Right lobe of liver (tissue), 6 donors: ENCODE measurements around the gene COQ7. TPM values are rescaled to one million over a fixed set of nuclear protein-coding genes. Genes with fewer than 3 reads are reported as not detected.

ENCODE experiments used
- ATAC-seq, 4 donors: fragments of 200-7000 bp; cut with Tn5 transposase; one replicate each; pipeline ENCODE4 v1.9.1; 2020; ENCODE audit warnings: mild to moderate bottlenecking in 4 of 4, moderate library complexity in 4 of 4
- DNase-seq, 3 donors: peaks; one replicate each; pipeline ENCODE4 v3.0.0-alpha.2; 2020
- H3K27ac ChIP-seq, 3 donors: fragments of 200-600 bp; one replicate each; pipeline ENCODE4 v1.8.0; 2022
- H3K27me3 ChIP-seq, 2 donors: fragments of 200-600 bp; one replicate each; pipeline ENCODE4 v1.8.0; 2022
- H3K36me3 ChIP-seq, 4 donors: fragments of 200-600 bp; sonication (generic) in 1 of 4; one replicate each; pipeline versions ENCODE4 v1.5.1 to v1.8.0; 2017 to 2022; ENCODE audit warnings: control low read depth in 1 of 4
- H3K4me1 ChIP-seq, 4 donors: fragments of 200-600 bp; sonication (generic) in 1 of 4; one replicate each; pipeline versions ENCODE4 v1.5.1 to v1.8.0; 2017 to 2022; ENCODE audit warnings: control low read depth in 1 of 4
- H3K4me3 ChIP-seq, 3 donors: fragments of 200-600 bp; one replicate each; pipeline ENCODE4 v1.8.0; 2022
- H3K9me3 ChIP-seq, 4 donors: fragments of 200-600 bp; sonication (generic) in 1 of 4; one replicate each; pipeline versions ENCODE4 v1.5.1 to v1.8.0; 2017 to 2022; ENCODE audit warnings: control low read depth in 1 of 4
- POLR2A ChIP-seq: fragments of 450-650 bp; IDR thresholded peaks from one replicate; pipeline ENCODE4 v1.6.1; 2017; ENCODE audit warnings: antibody characterized with exemption, mild to moderate bottlenecking
- WGBS: methylation state at CpG from one replicate; pipeline ENCODE4 v1.1.6; 2018; ENCODE audit warnings: low coverage, low lambda C conversion rate; ENCODE audit not compliant: insufficient coverage; ENCODE audit errors: missing lambda C conversion rate; 5-methylcytosine and 5-hydroxymethylcytosine counted together
- intact Hi-C, 2 donors: fragments of 100-400 bp; cut with DNase I; formaldehyde crosslinking; loops; one replicate each; pipeline versions ENCODE4 v1.11.2 to v1.14.1; 2022
- total RNA-seq, 6 experiments: library from RNA; depleted of rRNA in 2 of 6; stranded (reverse); fragments of >200 nt in 2 of 6; fragmentation: NEBNext Ultra II Directional in 3 of 6; extraction: Animal tissue kit (Norgen Biotek cat#: 25700) in 3 of 6; gene quantifications; one replicate each; pipeline versions ENCODE4 v1.1.0 to v1.2.4, GENCODE V29; 2016 to 2023
- TF ChIP-seq, protein P1 (sequence below), 4 donors: fragments of 200-600 bp in 3 of 4; fragments of 450-650 bp in 1 of 4; IDR thresholded peaks; one replicate each; pipeline versions ENCODE4 v1.5.1 to v1.8.0; 2016 to 2022; ENCODE audit warnings: antibody characterized with exemption in 4 of 4, mild to moderate bottlenecking in 2 of 4
- donor health status: DM: no; HTN: yes; CAD: no.
- donor health status: DM: no; HTN: no; CAD: no.
- donor health status: DM: no; HTN: no; CAD: no.
- donor health status: DM: no; HTN: yes; CAD: no.
- donor health status: DM: no; HTN: yes; CAD: no.

COQ7 gene
- total RNA-seq, 6 experiments from 2014 or later = 7.9 to 11.3 (median 9.9) TPM

DNA sequence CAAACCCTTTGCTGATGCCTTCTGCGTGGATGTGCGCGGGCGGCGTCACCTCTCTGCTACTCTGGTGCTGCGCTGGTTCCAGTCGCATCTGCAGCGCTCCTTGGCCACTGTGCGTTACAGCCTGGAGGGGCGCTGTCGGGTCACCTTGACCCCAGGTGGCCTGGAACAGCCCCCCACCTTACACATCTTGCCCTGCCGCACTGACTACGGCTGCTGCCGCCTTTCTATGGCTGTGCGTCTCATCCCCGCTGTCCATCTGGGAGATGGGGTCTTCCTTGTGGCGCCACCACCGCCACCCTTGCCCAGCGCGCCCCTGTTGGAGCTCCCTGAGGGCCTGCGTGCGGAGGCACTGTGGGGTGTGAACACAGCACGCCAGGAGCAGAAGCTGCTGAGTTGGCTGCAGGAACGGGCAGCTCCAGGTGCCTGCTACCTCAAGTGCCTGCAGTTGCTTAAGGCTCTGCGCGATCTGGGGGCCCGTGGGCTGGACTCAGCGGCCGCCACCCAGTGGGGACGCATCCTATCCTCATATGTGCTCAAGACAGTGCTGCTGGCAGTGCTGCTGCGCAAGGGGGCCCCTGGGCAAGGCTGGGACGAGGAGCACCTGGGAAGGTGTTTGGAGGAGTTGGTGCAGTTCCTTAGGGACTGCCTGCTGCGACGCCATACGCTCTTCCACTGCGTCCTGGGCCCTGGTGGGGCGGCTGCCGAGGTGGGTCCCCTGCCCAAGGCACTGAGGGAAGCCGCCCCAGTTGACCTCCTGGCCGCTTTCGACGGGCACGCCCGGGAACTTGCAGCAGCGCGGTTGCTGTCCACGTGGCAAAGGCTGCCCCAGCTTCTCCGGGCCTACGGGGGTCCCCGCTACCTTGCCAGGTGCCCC lies 48.0 kb downstream of the COQ7 start:
- ATAC-seq (no peak), DNase-seq (no peak)
- 80% methylated on average over 1 of the region's 50 CpGs for WGBS
- H3K36me3 ChIP-seq = no peaks in the 10 kb centered on the region
- no peaks in the 10 kb centered on the region for H3K27me3 ChIP-seq
- H3K27ac ChIP-seq = peak overlapping the region in 2 of 3 donors; percentile 86 to 92
- no peaks in the 10 kb centered on the region for H3K9me3 ChIP-seq
- TF ChIP-seq POLR2A = no peak
- TF ChIP-seq, protein P1, sequence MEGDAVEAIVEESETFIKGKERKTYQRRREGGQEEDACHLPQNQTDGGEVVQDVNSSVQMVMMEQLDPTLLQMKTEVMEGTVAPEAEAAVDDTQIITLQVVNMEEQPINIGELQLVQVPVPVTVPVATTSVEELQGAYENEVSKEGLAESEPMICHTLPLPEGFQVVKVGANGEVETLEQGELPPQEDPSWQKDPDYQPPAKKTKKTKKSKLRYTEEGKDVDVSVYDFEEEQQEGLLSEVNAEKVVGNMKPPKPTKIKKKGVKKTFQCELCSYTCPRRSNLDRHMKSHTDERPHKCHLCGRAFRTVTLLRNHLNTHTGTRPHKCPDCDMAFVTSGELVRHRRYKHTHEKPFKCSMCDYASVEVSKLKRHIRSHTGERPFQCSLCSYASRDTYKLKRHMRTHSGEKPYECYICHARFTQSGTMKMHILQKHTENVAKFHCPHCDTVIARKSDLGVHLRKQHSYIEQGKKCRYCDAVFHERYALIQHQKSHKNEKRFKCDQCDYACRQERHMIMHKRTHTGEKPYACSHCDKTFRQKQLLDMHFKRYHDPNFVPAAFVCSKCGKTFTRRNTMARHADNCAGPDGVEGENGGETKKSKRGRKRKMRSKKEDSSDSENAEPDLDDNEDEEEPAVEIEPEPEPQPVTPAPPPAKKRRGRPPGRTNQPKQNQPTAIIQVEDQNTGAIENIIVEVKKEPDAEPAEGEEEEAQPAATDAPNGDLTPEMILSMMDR (IDR thresholded peaks at IDR 0.05) = no peak
- peak overlapping the region; percentile 65 to 82 (median 77) for H3K4me3 ChIP-seq
- H3K4me1 ChIP-seq = peaks cover 0 to 62% (median 7%) of the 10 kb centered on the region in 4 donors
- intact Hi-C loops = no loop called here

DNA sequence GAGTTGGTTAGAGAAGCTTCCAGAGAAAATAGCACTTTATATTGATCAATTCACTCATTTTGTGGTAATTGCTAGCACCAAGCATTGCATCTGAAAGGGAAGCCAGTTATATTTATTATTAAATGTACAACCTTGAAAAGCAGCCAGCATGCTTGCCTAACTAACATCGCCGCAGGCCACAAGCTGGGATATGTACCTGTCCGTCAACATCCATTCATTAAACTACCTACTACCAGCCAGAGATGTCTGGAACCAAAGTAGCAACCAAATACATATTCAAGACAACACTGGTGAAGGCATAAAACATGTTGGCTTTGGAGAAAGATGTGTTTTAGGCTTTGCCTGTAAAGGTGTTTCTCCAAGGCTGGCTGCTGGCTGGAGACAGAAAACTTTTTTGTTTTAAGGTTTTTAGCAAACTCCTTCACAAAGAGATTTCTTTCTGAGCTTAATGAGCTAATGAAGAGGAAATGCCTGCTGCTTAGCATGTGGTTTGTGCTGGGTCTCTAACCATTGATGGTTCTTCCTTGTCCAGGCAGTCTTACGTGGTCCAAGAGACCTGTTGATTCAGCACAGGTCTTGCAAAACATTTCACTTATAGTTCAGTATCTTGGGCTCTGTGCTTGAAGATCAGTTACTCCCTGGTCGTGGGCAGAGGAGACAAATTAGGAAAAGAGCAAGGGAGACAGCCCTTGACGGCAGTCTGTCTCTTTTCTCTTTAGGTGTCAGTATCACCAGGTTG lies 49.5 kb downstream of the COQ7 start:
- H3K4me1 ChIP-seq = peaks cover 0 to 52% (median 5%) of the 10 kb centered on the region in 4 donors
- H3K36me3 ChIP-seq = peaks cover 0 to 3% (median 0%) of the 10 kb centered on the region in 4 donors
- peak overlapping the region in 2 of 3 donors; percentile 22 to 26 for H3K27ac ChIP-seq
- no peaks in the 10 kb centered on the region for H3K27me3 ChIP-seq
- DNase-seq = no peak
- intact Hi-C loops = no loop called here
- TF ChIP-seq, protein P1 (IDR thresholded peaks at IDR 0.05) = no peak
- 52% methylated on average over 6 of the region's 6 CpGs for WGBS
- no peak for ATAC-seq
- H3K9me3 ChIP-seq = no peaks in the 10 kb centered on the region
- H3K4me3 ChIP-seq = no peak overlapping the region

DNA sequence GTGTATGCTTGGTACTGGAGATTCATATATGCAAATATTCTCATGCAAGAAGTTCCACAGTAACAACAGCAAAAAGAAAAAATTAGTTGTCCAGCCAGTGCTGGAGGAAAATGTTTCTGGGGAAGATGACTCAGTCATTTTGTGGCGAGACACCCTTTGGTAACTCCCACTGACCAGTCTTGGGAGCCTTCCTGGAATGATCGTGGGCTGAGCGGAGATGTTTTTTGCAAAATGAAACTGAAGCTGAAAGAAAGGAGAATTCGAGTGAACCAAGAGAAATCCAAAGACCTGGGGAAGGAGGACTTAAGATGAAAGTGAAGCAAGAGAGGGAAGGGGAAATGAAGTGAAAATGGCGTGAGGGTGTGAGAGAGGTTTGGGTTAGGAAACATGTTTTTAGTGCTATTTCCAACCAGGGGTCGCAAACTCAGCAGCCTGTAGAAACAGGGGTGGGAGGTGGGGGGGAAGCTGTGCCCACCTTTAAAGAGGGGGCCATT lies 51.6 kb downstream of the COQ7 start:
- peaks cover 0 to 56% (median 4%) of the 10 kb centered on the region in 4 donors for H3K4me1 ChIP-seq
- peak overlapping the region; percentile 26 to 76 (median 27) for H3K27ac ChIP-seq
- peak in 2 of 4 donors; percentile 2 to 19 for ATAC-seq
- DNase-seq = no peak
- H3K9me3 ChIP-seq = no peaks in the 10 kb centered on the region
- 30% methylated on average over 6 of the region's 6 CpGs for WGBS
- peaks cover 0 to 3% (median 0%) of the 10 kb centered on the region in 4 donors for H3K36me3 ChIP-seq
- peak overlapping the region in 1 of 3 donors; percentile 9 for H3K4me3 ChIP-seq
- TF ChIP-seq POLR2A = no peak
- TF ChIP-seq, protein P1 (IDR thresholded peaks at IDR 0.05) = no peak
- intact Hi-C loops = no loop called here
- H3K27me3 ChIP-seq = no peaks in the 10 kb centered on the region

DNA sequence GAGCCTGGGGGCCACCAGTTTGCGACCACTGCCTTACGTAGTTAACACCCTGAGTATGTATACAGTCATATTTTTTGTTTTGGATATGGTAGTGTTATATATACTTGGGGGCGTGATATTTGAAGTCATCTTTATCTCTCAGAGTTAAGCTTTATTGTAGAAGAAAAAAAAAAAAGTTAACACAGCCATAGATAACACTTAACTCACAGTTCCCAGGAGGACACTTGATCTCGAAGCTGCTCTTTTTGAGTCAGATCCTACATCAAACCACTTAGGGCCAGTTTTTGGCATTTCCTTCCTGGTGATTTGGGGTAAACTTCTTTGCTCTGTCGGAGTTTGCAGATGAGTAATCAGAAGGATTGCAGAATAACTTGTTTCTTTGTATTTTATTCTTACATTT lies 52.1 kb downstream of the COQ7 start:
- Histone ChIP-seq H3K27ac (peak overlapping the region; percentile 26 to 76 (median 27)), H3K9me3 (no peaks in the 10 kb centered on the region), H3K4me1 (peaks cover 0 to 59% (median 5%) of the 10 kb centered on the region in 4 donors), H3K4me3 (peak overlapping the region in 1 of 3 donors; percentile 9), H3K36me3 (peaks cover 0 to 3% (median 0%) of the 10 kb centered on the region in 4 donors), H3K27me3 (no peaks in the 10 kb centered on the region)
- WGBS = 40% methylated on average over 5 of the region's 5 CpGs
- TF ChIP-seq, protein P1 (IDR thresholded peaks at IDR 0.05) = no peak
- no peak for TF ChIP-seq POLR2A
- intact Hi-C loops = no loop called here
- DNase-seq = no peak
- ATAC-seq = no peak
